GM18502 (cell line): Measurements from ENCODE around the gene EIF5A2.
"Not testable (repeated sequence)": the region's sequence is repeated elsewhere in the genome, so short reads cannot be mapped to it uniquely, and the experiment has no call there.

Experiments used
- ATAC-seq: cut with Tn5 transposase; IDR thresholded peaks from one replicate; pipeline ENCODE4 v1.9.1; 2021; ENCODE audit warnings: mild to moderate bottlenecking; ENCODE audit not compliant: unreplicated experiment, poor library complexity

Gene EIF5A2

DNA sequence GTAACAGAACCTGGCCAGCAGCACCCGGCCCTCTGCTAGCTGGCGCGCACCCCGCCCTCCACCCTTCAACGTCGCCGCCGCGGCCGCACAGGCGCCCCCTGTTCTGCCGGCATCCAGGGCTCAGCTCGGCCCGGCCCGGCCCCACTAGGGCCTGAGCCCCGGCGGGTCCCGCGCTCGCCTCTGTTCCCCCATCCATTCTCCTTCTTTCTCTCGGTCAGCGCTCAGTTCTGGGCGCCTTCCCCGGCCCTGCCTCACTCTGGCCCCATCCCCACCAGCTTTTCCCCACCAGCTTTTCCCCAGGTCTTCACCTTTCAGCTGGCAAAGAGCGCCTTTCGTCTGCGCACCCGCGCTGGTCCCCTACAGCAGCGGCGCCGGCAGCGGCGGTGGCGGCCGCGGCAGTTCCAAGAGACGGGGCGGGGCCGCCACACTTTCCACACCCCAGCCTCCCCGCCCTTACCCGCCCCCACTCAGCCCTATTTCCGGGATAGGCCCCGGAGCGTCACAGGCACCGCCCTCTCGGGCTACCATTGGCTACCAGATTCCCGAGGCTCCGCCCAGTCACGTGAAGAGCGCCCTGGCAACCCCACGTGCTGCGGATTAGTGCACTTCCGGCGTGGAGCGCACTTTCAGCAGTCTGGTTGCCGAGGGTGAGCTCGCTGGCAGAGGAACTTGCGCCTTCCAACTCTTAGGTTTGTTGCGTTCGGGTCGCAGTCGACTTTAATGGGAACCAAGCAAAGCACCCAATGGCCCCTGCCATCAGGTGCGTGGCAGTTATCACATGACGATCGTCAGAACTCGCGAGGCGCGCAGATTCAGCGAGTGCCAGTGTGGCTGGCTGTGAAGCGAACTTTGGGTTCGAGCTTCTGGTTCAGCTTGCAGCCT lies at the start of gene EIF5A2:
Gene EIF5A2, minus strand, starts transcription at position 403 of the 882 bp plus-strand sequence. CDS start 831 bp downstream, outside the sequence.
- ATAC-seq = peak; percentile 93

- no peak for ATAC-seq
These were observed 48.2 kb upstream of the EIF5A2 start for GRCh38 chr3:170956647-170957046.

GRCh38 chr3:170953736-170954135 lies 45.3 kb upstream of the EIF5A2 start:
- no peak for ATAC-seq

GRCh38 chr3:170953229-170953628 lies 44.8 kb upstream of the EIF5A2 start:
- ATAC-seq = no peak

DNA sequence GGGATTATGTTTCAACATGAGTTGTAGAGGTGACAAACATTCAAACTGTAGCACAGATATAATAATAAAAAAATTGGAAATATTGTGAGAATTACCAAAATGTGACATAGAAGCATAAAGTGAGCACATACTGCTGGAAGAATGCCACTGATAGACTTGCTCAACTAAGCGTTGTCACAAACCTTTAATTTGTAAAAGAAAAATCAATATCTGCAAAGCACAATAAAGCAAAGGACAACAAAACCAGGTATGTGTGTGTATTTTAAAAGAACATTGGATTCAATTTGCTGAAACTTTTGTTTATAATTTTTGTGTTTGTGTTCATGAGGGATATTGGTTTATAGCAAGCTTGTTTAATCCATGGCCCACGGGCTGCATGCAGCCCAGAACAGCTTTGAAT lies 40.8 kb upstream of the EIF5A2 start:
- no peak for ATAC-seq

DNA sequence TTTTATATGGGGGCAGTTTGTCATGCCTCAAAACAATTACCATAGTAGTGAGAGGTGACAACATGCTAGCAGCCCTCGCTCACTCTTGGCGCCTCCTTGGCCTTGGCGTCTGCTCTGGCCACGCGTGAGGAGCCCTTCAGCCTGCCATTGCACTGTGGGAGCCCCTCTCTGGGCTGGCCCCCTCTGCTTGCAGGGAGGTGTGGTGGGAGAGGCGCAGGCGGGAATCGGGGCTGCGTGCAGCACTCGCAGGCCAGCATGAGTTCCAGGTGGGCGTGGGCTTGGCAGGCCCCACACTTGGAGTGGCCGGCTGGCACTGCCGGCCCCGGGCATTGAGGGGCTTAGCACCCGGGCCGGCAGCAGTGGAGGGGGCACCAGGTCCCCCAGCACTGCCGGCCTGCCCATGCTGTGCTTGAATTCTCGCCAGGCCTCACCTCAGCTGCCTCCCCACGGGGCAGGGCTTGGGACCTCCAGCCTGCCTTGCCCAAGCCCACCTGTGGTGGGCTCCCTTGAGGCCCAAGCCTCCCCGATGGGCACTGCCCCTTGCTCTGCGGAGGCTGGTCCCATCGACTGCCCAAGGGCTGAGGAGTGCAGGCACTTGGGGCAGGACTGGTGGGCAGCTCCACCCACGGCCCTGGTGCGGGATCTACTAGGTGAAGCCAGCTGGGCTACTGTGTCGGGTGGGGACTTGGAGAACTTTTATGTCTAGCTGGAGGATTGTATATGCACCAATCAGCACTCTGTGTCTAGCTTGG lies 38.8 kb upstream of the EIF5A2 start:
- no peak for ATAC-seq

GRCh38 chr3:170942011-170942410 lies 33.6 kb upstream of the EIF5A2 start:
- ATAC-seq = no peak

DNA sequence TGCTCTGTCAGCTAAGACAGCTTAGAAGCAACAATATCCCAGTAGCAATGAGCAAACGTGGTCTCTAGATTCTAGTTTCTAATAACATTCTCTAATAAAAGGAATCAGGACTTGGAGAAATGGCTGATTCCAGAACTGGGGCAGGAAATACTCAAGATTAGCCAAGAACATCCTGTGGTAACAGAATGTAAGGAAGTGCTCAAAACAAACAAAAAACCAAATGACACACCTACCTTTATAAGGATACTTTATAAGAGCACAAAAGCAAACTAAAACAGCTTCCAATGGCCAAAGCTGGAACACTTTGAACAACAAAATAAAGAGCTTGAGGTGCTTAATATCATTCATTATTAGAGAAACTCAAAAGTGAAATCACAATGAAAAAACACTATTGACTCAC lies 33.1 kb upstream of the EIF5A2 start:
- no peak for ATAC-seq

DNA sequence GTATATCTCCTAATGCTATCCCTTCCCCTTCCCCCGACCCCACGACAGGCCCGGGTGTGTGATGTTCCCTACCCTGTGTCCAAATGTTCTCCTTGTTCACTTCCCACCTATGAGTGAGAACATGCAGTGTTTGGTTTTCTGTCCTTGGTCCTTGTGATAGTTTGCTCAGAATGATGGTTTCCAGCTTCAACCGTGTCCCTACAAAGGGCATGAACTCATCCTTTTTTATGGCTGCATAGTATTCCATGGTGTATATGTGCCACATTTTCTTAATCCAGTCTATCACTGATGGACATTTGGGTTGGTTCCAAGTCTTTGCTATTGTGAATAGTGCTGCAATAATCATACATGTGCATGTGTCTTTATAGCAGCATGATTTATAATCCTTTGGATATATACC lies 24.6 kb upstream of the EIF5A2 start:
- not testable (repeated sequence) for ATAC-seq

DNA sequence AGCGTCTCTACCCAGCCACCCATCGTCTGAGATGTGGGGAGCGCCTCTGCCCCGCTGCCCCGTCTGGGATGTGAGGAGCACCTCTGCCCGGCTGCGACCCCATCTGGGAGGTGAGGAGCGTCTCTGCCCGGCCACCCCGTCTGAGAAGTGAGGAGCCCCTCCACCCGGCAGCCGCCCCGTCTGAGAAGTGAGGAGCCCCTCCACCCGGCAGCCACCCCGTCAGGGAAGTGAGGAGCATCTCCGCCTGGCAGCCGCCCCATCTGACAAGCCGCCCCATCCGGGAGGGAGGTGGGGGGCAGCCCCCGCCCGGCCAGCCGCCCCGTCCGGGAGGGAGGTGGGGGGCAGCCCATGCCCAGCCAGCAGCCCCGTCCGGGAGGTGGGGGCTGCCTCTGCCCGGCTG lies 15.1 kb upstream of the EIF5A2 start:
- not testable (repeated sequence) for ATAC-seq

DNA sequence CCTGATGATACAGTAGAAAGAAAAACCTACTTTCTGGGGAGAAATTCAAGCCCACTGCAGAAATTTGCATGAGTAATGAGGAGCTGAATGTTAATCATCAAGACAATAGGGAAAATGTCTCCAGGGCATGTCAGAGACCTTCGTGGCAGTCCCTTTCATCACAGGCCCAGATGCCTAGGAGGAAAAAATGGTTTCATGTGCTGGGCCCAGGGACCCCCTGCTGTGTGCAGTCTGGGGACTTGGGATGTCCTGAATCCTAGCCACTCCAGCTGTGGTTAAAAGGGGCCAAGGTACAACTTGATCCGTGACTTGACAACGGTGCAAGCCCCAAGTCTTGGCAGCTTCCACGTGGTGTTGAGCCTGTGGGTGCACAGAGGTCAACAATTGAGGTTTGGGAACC lies 10.3 kb upstream of the EIF5A2 start:
- ATAC-seq = no peak

DNA sequence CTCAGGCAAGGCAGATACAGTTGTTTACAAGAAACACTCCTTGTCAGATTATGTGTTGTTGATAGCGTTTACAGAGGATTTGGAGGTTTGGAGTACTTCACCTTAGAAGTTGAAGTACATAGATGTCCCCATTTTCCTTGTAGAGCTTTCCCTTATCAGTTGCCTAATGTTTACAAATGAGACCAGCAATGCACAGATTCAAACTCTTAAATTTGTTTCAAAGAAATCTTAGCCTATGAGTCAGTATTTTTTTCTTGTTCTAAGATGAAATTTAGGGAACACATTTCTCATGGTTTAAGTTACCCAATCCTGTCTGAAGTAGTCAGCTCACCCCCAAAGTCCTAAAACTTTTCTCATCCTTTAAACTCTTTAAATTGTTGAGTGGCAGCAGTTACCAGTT lies 6.3 kb upstream of the EIF5A2 start:
- no peak for ATAC-seq

DNA sequence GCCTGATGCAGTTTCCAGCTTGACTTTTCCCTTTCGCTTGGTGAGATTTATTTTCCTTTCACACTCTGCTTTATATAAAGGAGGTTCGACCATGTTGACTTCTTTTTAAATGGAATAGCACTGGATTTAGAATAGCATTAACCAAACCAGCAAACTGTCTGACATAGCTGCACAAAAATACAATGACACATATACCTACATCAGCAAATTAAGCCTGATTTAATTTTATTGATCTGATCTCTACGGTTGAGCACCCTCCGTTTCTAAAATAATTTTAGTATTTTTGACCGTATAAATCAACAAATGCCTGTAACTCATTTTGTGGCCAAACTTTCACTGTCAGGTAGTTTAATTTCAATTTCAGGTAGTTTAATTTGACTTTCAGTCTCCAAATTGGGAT lies 5.8 kb upstream of the EIF5A2 start:
- no peak for ATAC-seq

DNA sequence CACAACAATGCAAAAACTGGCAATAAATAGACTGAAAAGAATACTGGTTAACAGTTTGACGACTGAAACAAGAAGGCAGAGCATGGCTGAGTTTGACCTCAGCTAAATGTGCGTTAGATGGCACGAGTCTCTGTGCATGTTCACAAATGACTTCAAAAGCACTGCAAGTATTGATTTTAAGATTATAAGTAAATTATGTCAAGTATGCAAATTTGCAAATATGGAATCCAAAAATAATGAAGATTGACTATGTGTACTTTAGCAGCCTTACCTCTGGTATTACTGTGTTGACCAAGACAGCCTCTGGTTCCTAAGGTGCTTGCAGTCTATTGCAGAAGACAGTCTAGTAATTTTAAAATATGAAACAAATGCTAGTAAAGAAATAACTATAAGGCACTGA lies 2.6 kb upstream of the EIF5A2 start:
- ATAC-seq = no peak

DNA sequence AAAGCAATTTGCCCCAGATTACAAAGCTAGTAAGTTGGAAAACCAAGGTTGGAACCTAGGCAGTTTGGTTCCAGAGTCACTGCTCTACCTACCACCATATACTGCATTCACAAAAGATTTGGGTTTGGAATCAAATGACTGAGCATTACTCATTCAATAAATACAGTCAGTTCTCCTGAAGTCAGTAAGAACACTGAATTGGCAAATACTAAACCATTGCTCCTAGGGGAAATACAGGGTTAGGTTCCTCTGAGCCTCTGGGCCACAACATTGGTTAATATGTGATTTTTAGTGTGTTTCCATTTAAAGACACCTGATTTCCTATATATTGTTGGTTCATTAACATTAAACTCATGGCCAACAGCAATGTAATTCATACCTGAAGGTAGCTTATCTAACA lies 2.1 kb upstream of the EIF5A2 start:
- ATAC-seq = no peak

GRCh38 chr3:170909129-170909903 lies 879 bp upstream of the EIF5A2 start:
- no peak for ATAC-seq

DNA sequence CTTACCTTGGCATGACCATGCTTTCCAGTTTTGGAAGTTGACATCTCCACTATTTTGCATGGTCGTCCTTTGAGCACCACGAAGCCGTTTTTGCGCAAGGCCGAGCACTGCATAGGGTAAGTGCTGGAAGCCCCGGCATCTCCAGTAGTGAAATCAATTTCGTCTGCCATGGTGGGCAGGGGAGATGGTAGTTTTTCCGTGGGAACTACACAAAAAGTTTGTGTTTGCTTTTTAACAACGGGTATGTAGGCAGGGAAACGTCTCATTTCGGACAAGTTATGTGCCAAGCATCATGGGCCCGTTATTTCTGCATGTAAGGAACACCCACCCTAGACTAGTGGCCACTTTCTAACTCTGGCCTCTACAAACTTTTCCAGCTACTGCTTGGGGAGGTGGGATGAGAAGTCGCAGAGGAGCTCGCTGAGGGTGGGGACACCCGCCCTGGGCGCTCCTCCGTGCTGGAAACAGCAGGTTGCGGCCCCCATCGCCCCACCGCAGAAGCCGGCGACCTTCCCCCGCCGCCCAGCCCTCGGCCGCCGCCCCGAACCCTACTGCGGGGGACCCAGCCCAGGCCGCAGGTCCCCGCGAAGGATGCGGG lies 701 bp downstream of the EIF5A2 start:
- no peak for ATAC-seq

GRCh38 chr3:170905862-170906261 lies 2.6 kb downstream of the EIF5A2 start:
- no peak for ATAC-seq

GRCh38 chr3:170903123-170903522 lies 5.3 kb downstream of the EIF5A2 start:
- ATAC-seq = no peak

- ATAC-seq = no peak
These were observed 9.0 kb downstream of the EIF5A2 start for GRCh38 chr3:170899455-170899854.
